Esophagus muscularis mucosa (tissue), 4 donors: ENCODE results near the gene TMEM11.

Source experiments
- CTCF ChIP-seq, 3 experiments: fragments of 200-600 bp in 2 of 3; fragments of 450-650 bp in 1 of 3; sonication (generic) in 2 of 3; IDR thresholded peaks; one replicate each; pipeline ENCODE4 v1.5.1; 2017 to 2019; ENCODE audit warnings: antibody characterized with exemption in 3 of 3, mild to moderate bottlenecking in 2 of 3, moderate library complexity in 1 of 3
- EP300 ChIP-seq: sonication (generic); formaldehyde crosslinking; IDR thresholded peaks from one replicate; pipeline ENCODE4 v1.6.1; 2017; ENCODE audit warnings: antibody characterized with exemption
- POLR2A ChIP-seq: fragments of 450-650 bp; IDR thresholded peaks from one replicate; pipeline ENCODE4 v1.6.1; 2017; ENCODE audit warnings: antibody characterized with exemption, moderate library complexity, mild to moderate bottlenecking, low read depth
- POLR2AphosphoS5 ChIP-seq, 2 donors: sonication (generic); formaldehyde crosslinking; IDR thresholded peaks; one replicate each; pipeline ENCODE4 v1.6.1; 2017; ENCODE audit warnings: antibody characterized with exemption in 2 of 2

- TF ChIP-seq EP300 (no peak), CTCF (IDR thresholded peaks at IDR 0.05) (no peak), POLR2A (no peak), POLR2AphosphoS5 (IDR thresholded peaks at IDR 0.05) (no peak)
These were observed 37.5 kb upstream of the TMEM11 start for GRCh38 chr17:21251337-21252010.
